Measurements from ENCODE around the gene GEN1.

DNA sequence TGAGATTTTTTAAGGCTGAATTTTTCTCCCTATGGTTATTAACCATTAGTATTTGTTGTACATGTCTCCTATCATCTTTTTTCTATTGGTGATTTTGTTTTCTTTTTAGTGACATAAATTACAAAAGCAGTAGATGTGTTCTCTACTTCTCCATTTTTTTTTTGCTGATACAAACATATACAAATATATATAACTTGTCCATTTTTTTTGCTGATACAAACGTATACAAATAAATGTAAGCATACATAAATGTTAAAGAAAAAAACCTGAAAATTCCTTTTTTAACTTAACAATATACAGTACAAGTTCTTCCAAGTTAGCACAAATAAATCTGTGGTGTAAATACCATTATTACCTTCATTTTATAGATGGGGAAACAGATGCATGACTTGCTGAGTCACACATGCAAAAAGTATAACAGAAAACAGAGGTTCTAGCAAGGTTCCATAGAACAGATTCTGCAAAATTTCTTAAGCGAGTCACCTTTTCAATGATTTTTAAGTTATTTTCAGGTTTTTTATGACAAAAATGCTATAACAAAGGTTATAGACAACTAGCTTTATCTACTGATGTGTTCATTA, 64.4 kb downstream of the GEN1 start:
- no peak for TF ChIP-seq RAD21 (CRISPR knock-in tag; IDR thresholded peaks at IDR 0.05)
- TF ChIP-seq, protein P1, sequence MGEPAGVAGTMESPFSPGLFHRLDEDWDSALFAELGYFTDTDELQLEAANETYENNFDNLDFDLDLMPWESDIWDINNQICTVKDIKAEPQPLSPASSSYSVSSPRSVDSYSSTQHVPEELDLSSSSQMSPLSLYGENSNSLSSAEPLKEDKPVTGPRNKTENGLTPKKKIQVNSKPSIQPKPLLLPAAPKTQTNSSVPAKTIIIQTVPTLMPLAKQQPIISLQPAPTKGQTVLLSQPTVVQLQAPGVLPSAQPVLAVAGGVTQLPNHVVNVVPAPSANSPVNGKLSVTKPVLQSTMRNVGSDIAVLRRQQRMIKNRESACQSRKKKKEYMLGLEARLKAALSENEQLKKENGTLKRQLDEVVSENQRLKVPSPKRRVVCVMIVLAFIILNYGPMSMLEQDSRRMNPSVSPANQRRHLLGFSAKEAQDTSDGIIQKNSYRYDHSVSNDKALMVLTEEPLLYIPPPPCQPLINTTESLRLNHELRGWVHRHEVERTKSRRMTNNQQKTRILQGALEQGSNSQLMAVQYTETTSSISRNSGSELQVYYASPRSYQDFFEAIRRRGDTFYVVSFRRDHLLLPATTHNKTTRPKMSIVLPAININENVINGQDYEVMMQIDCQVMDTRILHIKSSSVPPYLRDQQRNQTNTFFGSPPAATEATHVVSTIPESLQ (CRISPR knock-in tag; conservative IDR thresholded peaks at IDR 0.05) = no peak

All from HepG2 (cell line).